Omental fat pad (tissue), 4 donors: Measurements from ENCODE around the gene ADAP1. TPM values are rescaled to one million over a fixed set of nuclear protein-coding genes. Genes with fewer than 3 reads are reported as not detected.
A peak's percentile ranks its signal among the peaks of the same experiment; 100 is the strongest.

Experiments used
- ATAC-seq: fragments of 150-250 bp; one replicate; pipeline ENCODE4 v1.9.1; 2016; ENCODE audit warnings: mild to moderate bottlenecking, moderate library complexity; ENCODE audit not compliant: low FRiP score
- DNase-seq: peaks from one replicate; pipeline ENCODE4 v3.0.0-alpha.2; 2019; ENCODE audit warnings: low spot score
- total RNA-seq, 4 donors: library from RNA; depleted of rRNA; stranded (reverse); fragments of >200 nt; gene quantifications; one replicate each; pipeline ENCODE4 v1.1.0, GENCODE V29; 2016
- TF ChIP-seq, protein P1 (sequence below), 3 donors: fragments of 450-650 bp; IDR thresholded peaks; one replicate each; pipeline ENCODE4 v1.5.1; 2016 to 2017; ENCODE audit warnings: antibody characterized with exemption in 3 of 3, mild to moderate bottlenecking in 3 of 3, moderate library complexity in 2 of 3

Gene ADAP1
- total RNA-seq, 4 donors from 2014 or later, result 6.7 to 21.7 (median 14.4) TPM

DNA sequence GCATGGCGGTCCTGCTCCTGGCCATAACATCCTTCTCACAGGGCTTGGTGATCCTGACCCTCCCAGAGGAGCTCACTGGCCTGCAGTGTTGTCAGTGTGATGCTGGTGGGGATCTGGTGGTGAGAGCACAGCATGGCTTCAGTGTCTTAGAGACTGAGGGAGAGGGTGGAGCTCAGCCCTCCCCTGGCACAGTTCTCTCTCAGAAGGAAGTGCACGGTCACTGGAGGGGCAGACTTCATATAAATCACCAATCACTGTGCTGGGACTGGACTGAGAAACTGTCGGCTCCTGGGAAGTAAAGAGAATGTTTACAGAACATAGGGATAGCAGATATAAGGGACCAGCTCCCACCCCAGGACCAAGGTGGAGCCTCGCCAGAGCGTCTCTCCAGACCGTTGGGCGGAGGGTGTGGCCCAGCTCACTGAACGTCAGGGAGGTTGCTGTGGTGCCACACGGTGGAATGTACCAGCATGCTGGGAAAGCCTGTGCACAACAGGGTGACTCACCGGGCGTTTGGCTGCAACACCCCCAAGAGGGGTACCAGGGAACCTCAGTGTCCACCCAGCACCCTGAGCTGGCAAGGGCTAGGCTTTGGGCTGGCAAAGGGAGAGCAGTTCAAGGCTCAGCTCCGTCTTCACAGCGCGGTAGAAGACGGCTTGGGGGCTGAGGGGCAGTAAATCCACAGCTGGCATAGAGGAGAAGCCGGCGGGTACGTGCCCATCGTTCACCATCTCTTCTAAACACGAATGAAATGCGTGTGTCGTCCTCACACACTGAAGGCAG is 86.9 kb downstream of the ADAP1 start:
- DNase-seq (no peak), ATAC-seq (peak; percentile 93)
- TF ChIP-seq, protein P1, sequence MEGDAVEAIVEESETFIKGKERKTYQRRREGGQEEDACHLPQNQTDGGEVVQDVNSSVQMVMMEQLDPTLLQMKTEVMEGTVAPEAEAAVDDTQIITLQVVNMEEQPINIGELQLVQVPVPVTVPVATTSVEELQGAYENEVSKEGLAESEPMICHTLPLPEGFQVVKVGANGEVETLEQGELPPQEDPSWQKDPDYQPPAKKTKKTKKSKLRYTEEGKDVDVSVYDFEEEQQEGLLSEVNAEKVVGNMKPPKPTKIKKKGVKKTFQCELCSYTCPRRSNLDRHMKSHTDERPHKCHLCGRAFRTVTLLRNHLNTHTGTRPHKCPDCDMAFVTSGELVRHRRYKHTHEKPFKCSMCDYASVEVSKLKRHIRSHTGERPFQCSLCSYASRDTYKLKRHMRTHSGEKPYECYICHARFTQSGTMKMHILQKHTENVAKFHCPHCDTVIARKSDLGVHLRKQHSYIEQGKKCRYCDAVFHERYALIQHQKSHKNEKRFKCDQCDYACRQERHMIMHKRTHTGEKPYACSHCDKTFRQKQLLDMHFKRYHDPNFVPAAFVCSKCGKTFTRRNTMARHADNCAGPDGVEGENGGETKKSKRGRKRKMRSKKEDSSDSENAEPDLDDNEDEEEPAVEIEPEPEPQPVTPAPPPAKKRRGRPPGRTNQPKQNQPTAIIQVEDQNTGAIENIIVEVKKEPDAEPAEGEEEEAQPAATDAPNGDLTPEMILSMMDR (IDR thresholded peaks at IDR 0.05), result no peak

DNA sequence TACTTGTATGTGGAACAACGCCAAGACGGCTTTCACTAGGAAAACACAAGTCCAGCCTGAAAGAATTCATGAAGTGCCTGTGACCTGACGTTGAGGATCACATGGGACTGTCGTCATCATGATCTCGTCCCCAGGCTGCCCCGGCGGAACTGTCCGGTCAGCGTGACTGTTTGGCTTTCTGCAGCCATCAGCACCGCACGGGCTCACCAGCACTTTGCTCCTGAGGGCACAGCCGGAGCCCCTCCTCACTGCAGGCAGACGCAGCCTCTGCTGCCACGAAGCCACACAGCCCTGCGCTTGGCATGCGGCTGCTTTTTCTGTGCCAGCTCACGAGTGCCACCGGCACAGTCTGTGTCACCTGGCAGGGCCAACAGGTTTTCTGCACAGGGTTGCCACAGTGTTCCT is 87.5 kb downstream of the ADAP1 start:
- ATAC-seq (peak; percentile 36), DNase-seq (no peak)
- TF ChIP-seq, protein P1 (IDR thresholded peaks at IDR 0.05), result no peak

DNA sequence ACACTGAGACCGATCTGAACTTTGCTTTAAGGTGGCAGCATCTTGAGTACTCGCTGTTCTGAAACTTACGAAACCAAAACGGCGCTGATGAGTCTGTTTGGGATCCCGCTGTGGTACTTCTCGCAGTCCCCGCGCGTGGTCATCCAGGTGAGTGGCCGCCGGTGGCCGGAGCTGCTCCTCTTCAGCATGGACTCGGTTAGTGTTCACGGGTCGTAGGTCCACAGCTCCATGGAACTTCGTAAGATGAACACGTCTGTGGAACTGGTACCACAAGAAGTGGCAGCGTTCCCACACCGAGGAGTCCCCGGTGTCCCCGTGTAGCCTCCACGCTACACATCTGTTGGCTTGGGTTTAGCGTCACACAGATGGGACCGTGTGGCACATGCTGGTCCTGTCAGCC is 88.6 kb downstream of the ADAP1 start:
- DNase-seq (no peak), ATAC-seq (no peak)
- TF ChIP-seq, protein P1 (IDR thresholded peaks at IDR 0.05), result no peak

DNA sequence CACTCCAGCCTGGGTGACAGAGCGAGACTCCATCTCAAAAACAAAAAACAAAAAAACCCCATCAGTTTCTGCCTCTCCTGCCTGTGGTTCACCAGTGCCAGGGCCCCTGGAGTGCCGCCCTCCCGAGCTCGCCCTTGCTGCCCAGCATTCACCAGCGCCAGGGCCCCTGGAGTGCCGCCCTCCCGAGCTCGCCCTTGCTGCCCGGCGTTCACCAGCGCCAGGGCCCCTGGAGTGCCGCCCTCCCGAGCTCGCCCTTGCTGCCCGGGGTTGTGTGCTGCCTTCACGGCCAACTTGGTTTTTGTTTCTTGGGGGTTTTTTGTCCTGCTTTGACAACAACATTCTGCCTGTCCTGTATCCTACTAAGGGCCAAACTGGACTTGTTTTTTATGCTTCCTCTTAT is 91.4 kb downstream of the ADAP1 start:
- no peak for DNase-seq
- ATAC-seq, result no peak
- TF ChIP-seq, protein P1 (IDR thresholded peaks at IDR 0.05), result no peak

DNA sequence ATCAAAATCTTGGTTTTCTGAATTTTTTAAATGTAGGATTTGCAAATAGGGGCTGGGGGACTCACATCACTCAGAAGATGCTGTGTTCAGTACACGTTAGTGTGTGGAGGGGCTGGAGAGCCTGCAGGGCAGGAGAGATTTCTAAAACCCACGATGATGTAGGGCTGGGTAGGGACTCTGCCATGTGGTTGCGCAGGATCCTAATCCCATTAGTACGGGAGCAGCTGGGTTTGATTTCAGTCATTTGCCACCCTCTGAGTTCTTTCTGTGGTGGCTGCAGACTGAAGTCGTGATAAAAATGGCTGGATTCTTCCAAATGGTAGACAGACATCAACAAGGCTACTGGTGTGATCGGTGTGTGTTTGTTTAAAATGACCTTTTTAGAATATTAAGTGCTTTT is 92.3 kb downstream of the ADAP1 start:
- TF ChIP-seq, protein P1 (IDR thresholded peaks at IDR 0.05), result no peak
- ATAC-seq (no peak), DNase-seq (no peak)

DNA sequence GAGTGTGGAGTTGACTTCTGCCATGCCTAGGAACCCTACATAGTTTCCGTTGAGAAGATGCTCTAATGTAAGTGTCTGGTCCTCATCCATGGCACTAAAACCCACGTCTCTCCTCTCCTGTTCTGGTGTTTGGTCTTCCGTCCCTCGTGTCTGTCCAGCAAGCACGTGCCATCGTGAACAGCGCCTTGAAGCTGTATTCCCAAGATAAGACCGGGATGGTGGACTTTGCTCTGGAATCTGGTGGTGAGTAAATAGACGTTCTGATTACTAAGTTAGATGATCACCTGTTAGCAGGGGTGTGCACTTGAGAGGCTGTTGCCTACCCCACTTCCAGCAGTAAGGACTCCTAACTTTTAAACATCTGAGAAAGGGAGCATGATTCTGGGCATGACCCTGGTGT is 93.3 kb downstream of the ADAP1 start:
- TF ChIP-seq, protein P1 (IDR thresholded peaks at IDR 0.05), result no peak
- no peak for DNase-seq
- no peak for ATAC-seq

DNA sequence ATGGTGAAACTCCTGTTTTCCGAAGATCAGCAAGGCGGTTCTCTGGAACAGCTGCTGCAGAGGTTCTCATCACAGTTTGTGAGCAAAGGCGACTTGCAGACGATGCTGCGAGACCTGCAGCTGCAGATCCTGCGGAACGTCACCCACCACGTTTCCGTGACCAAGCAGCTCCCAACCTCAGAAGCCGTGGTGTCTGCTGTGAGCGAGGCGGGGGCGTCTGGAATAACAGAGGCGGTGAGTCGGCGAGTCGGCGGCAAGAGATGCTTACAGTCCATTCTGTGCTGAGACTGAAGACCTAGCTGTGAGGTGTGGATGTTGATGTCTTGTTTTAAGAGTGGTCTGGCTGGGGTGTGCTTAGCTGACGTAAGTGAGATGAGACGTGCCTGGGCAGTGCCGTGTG is 94.3 kb downstream of the ADAP1 start:
- ATAC-seq, result no peak
- DNase-seq, result no peak
- TF ChIP-seq, protein P1 (IDR thresholded peaks at IDR 0.05), result no peak
